Measurements from ENCODE around the gene SUSD4. TPM values are rescaled to one million over a fixed set of nuclear protein-coding genes. Genes with fewer than 3 reads are reported as not detected.
"Not testable (repeated sequence)": the region's sequence is repeated elsewhere in the genome, so short reads cannot be mapped to it uniquely, and the experiment has no call there.

Gene SUSD4
- total and polyA plus RNA-seq, 2 of the 8 experiments (the other 6 are each of a cell fraction or from before 2014, with no cell fraction given) = 3.9 to 5.2 TPM

GRCh38 chr1:223401873-223402789 is 38.2 kb upstream of the SUSD4 start (continued):
- TF ChIP-seq CEBPB (IDR thresholded peaks at IDR 0.05; ENCODE audit: low read depth, low read length) = no peak
- TF ChIP-seq SP1 (IDR thresholded peaks at IDR 0.05; ENCODE audit: low read depth, low read length) = no peak
- no peak for TF ChIP-seq SP2 (IDR thresholded peaks at IDR 0.05; ENCODE audit: low read length)

DNA sequence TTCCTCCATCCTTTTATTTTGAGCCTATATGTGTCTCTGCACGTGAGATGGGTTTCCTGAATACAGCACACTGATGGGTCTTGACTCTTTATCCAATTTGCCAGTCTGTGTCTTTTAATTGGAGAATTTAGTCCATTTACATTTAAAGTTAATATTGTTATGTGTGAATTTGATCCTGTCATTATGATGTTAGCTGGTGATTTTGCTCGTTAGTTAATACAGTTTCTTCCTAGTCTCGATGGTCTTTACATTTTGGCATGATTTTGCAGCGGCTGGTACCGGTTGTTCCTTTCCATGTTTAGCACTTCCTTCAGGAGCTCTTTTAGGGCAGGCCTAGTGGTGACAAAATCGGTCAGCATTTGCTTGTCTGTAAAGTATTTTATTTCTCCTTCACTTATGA is 35.4 kb upstream of the SUSD4 start:
- H2BK120ac ChIP-seq (replicated peaks; ENCODE audit: low read depth, low read length); H3K23ac ChIP-seq (ENCODE audit: insufficient read length); DNase-seq (ENCODE audit: low read depth in 1 of 2, low spot score in 2 of 2); POLR2A ChIA-PET (ENCODE audit: partially characterized antibody); H3K27me3 ChIP-seq (replicated peaks in 1 of 4; ENCODE audit: control insufficient read depth in 3 of 4, extremely low read depth in 1 of 4, insufficient read depth in 3 of 4, low read length in 3 of 4); H3K36me3 ChIP-seq (ENCODE audit: control insufficient read depth in 2 of 4, insufficient read depth in 4 of 4, low read length in 3 of 4); H4K20me1 ChIP-seq (replicated peaks in 1 of 2; ENCODE audit: control insufficient read depth in 1 of 2, insufficient read depth in 2 of 2, low read length in 2 of 2); H2BK12ac ChIP-seq (ENCODE audit: low read depth, low read length); H3K14ac ChIP-seq (ENCODE audit: insufficient read length); FAIRE-seq; H4K8ac ChIP-seq (ENCODE audit: extremely low read depth, insufficient read depth, low read length); H2AK5ac ChIP-seq (ENCODE audit: low read depth, low read length); H2BK20ac ChIP-seq (ENCODE audit: low read length); H3K9me3 ChIP-seq (ENCODE audit: insufficient read depth in 2 of 2, low read depth in 1 of 2, low read length in 1 of 2); H3K56ac ChIP-seq (replicated peaks; ENCODE audit: insufficient read length, low read depth, low read length); H2BK15ac ChIP-seq (ENCODE audit: low read length); H3K4me2 ChIP-seq (ENCODE audit: insufficient read depth in 1 of 2, low read depth in 2 of 2, low read length in 2 of 2); H3K79me2 ChIP-seq (ENCODE audit: control insufficient read depth in 1 of 2, insufficient read depth in 2 of 2, low read length in 2 of 2); H3K79me1 ChIP-seq (ENCODE audit: low read depth, low read length); CTCF ChIA-PET (ENCODE audit: partially characterized antibody); H3K27ac ChIP-seq (ENCODE audit: low read depth, low read length); H3K4me3 ChIP-seq (ENCODE audit: extremely low read depth in 1 of 4, insufficient read depth in 2 of 4, low read depth in 3 of 4, low read length in 4 of 4); H3K23me2 ChIP-seq (ENCODE audit: low read depth, low read length); H3K4ac ChIP-seq (replicated peaks; ENCODE audit: insufficient read length, low read depth, low read length); H2BK5ac ChIP-seq (ENCODE audit: low read depth, low read length); H3K4me1 ChIP-seq (replicated peaks in 1 of 4; ENCODE audit: control insufficient read depth in 3 of 4, insufficient read depth in 4 of 4, low read length in 3 of 4); H3K9ac ChIP-seq (replicated peaks in 1 of 4; ENCODE audit: extremely low read depth in 1 of 4, low read depth in 3 of 4, low read length in 3 of 4); H2AFZ ChIP-seq (ENCODE audit: low read length); H3K18ac ChIP-seq (ENCODE audit: extremely low read depth, low read length); H4K5ac ChIP-seq (ENCODE audit: insufficient read length, low read depth, low read length); H4K91ac ChIP-seq (replicated peaks; ENCODE audit: insufficient read length, low read length): not testable (repeated sequence)
- WGBS, 2 experiments (ENCODE audit: extremely low coverage in 1 of 2, insufficient coverage in 1 of 2, insufficient read length in 1 of 2, insufficient replicate concordance in 2 of 2, low coverage in 1 of 2, low lambda C conversion rate in 2 of 2, missing lambda C conversion rate in 1 of 2) = 100% methylated on average over 1 of the region's 6 CpGs; no CpG with 5 or more reads in 1 of the 2 experiments

Data from H1 (cell line).